Measurements from ENCODE around the gene RANBP10. TPM values are rescaled to one million over a fixed set of nuclear protein-coding genes. Genes with fewer than 3 reads are reported as not detected.

The RANBP10 gene
- total and polyA plus RNA-seq, 2 experiments from 2014 or later = 9.0 to 13.6 TPM

GRCh38 chr16:67727521-67728485 is 78.6 kb downstream of the RANBP10 start:
- Histone ChIP-seq H3K27ac (ENCODE audit: low read depth) (no peak overlapping the region), H3K79me2 (replicated peaks; ENCODE audit: insufficient read depth) (no peaks in the 10 kb centered on the region), H4K20me1 (replicated peaks; ENCODE audit: insufficient read depth) (no peaks in the 10 kb centered on the region; the same call in 1 of the 2 replicates), H3K9me2 (ENCODE audit: insufficient read depth) (no peaks in the 10 kb centered on the region), H3K27me3 (ENCODE audit: insufficient read depth) (no peaks in the 10 kb centered on the region), H3K4me2 (no peak overlapping the region), H3F3A (replicated peaks; ENCODE audit: low read depth) (no peaks in the 10 kb centered on the region), H2AFZ (no peak overlapping the region), H3K4me1 (ENCODE audit: insufficient read depth) (no peaks in the 10 kb centered on the region), H3K36me3 (ENCODE audit: insufficient read depth) (no peaks in the 10 kb centered on the region), H3K4me3 (no peak overlapping the region)
- ATAC-seq = no peak
- Mint-ChIP-seq H3K4me1 (no peaks in the 10 kb centered on the region), H3K4me3 (no peak overlapping the region), H3K27ac (no peak overlapping the region), H3K27me3 (ENCODE audit: insufficient read depth, low read depth, poor library complexity) (peaks cover 9% of the 10 kb centered on the region), H3K36me3 (ENCODE audit: low read depth) (peaks cover 22% of the 10 kb centered on the region), H3K9me3 (no peaks in the 10 kb centered on the region)
- no peak for DNase-seq (ENCODE audit: low spot score)
- TF ChIP-seq STAT1 (IDR thresholded peaks at IDR 0.05; ENCODE audit: unreplicated experiment) (no peak), ETS1 (IDR thresholded peaks at IDR 0.05) (no peak), ZNF462 (CRISPR knock-in tag; IDR thresholded peaks at IDR 0.05) (no peak), POLR2AphosphoS5 (IDR thresholded peaks at IDR 0.05; ENCODE audit: low read depth) (no peak), ZNF114 (CRISPR knock-in tag; IDR thresholded peaks at IDR 0.05) (no peak), REST (IDR thresholded peaks at IDR 0.05; ENCODE audit: unreplicated experiment) (no peak), EZH2 (IDR thresholded peaks at IDR 0.05; ENCODE audit: low read depth, unreplicated experiment) (no peak)
